COLO668 (cell line): ENCODE data around the gene BAAT.
A peak's percentile ranks its signal among the peaks of the same experiment; 100 is the strongest.

ENCODE experiments used
- DNase-seq: peaks from one replicate; lab custom pipeline; 2025; ENCODE audit not compliant: unreplicated experiment; lab: John Stamatoyannopoulos, UW

BAAT gene

DNA sequence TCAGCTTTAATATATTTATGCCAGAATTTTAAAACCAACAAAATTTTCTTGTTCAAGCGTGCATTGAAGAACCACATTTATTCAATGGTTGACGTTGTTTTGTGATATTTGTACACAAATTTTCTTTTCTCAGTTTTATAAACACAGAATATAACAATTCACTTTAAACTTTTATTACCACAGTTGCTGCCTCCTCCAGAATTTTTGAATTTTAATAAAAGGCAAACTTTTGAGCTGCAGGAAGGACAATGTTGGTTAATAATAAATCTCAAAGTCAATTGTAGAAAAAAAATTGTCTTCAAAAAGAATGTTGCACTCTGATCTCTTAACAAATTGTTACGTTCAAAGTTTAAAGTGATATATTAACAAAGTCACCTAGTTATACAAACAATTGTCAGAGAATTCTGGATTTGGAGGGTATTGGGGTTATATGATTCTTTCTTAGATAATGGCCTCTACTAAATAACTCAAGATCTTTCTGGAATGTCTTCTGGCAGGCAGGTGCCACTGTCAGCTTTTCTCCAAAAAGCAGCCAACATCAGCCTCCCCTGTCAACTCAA, 60.5 kb downstream of the BAAT start:
- no peak for DNase-seq

DNA sequence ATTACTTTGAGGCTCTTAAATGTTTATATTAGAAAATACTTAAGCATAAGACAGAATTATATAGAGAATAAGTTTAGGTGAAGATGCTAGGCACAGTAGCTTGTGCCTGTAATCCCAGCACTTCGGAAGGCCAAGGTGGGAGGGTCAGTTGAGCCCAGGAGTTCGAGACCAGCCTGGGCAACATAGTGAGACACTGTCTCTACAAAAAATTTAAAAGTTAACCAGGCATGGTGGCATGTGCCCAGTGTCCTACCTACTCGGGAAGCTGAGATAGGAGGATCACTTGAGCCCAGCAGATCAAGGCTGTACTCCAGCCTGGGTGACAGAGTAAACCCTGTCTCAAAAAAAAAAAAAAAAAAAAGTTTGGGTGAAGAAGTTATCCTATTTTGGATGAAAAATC, 61.7 kb downstream of the BAAT start:
- no peak for DNase-seq

DNA sequence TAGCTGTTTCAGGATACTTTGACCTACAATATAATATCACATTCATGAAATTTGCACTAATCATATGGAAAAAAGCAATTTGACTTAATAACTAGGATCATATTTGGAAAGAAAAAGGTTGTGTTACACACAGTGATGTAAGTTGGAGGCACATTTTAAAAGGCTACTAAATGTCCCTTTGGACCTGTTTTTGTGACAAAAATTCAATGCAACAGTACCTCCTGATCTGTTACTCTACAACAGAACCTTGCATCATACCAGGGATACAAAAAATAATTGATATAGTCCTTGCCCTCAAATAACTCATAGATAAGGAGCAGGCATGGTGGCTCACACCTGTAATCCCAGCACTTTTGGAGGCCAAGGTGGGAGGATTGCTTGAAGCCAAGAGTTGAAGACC, 67.1 kb downstream of the BAAT start:
- no peak for DNase-seq

DNA sequence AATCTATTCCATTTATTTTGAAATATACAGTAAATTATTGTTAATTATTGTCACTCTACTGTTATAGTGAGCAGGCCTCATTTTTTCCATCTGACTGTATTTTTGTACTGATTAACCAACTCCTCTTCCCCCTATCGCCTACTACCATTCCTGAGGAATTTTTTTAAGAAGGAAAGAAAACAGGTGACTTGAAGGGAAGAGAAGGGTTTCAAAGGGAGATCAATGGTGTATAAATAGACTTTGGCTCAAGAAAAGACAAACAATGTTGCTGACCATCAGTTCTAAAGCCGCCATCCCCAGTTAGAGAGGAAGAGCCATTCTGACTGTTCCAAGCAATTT, 69.7 kb downstream of the BAAT start:
- DNase-seq: no peak

DNA sequence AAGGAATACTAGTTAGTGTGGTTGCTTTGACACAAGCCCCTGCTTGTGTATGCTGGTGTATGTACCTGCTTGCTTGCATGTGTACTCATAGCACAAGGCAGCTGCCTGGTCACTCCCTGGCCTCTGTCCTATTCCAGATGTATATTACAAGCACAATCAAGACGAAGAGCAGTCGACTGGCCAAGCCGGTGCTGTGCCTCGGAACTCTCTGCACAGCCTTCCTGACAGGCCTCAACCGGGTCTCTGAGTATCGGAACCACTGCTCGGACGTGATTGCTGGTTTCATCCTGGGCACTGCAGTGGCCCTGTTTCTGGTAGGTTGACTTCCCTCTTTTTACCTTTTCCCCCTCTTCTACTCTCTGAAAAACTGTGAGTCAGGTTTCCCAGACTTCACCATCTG, 72.1 kb downstream of the BAAT start:
- DNase-seq: no peak

DNA sequence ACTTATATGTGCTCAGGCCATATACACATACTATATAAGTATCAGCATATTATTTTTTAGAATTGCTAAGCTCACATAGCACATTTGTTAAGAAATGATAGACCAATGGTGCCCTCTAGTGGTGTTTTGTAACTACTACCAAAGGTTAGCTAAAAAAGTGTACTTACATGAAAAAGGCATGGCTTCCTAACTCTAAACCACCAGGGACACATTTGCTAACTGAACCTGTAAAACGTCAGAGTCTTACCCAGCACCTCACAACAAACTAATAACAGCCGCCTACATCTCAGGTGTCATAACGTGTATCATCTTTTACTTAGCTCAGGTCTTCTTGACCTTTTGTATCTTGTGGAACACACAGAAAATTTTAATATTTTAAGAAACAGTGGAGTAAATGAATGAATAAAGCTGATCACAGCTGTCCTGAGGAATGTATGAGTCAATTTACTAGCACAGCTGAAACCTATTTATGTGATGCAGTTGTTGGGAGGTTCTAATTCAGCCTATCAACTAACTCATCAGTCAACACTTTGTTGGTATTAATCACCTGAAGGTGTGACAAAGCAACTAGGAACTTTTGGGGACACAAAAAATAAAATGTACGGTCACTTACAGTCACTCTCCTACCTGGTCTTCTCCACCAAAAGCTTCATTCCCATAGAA, 72.9 kb downstream of the BAAT start:
- peak; percentile 13 for DNase-seq

DNA sequence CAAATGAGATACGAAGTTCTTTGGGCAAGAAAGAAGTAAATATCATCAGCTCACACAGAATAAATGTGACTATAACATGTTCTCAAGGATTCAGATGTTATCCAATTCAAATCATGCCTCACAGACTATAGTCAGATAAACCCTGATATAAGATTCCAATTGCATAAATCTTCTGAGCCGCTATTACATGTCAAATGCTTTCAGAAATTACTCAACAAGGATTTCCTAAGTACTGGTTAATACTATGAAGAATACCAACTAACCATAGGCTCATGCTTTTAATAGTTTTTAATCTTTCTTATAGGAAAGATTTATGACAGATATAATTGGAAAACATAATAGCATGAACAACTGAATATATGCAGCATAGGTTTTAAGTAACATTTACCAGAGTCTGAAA, 73.6 kb downstream of the BAAT start:
- no peak for DNase-seq
